ENCODE results near the gene XPR1.
A peak's percentile ranks its signal among the peaks of the same experiment; 100 is the strongest.

GRCh38 chr1:180631766-180632325 is at the start of gene XPR1:
- TF ChIP-seq CTCF (conservative IDR thresholded peaks at IDR 0.05; ENCODE audit: low read length) (peak; percentile 32), EZH2phosphoT487 (IDR thresholded peaks at IDR 0.05; ENCODE audit: borderline replicate concordance) (no peak)

Measured in Loucy (cell line).